C4-2B (cell line): Measurements from ENCODE around the gene FXYD5.

Source experiments
- ZFX ChIP-seq: fragments of 450-650 bp; IDR thresholded peaks from 2 replicates; pipeline ENCODE4 v1.6.1; 2017
- TF ChIP-seq, protein P1 (sequence below): fragments of 450-650 bp; conservative IDR thresholded peaks from 2 replicates; pipeline ENCODE4 v1.5.1; 2017; ENCODE audit warnings: mild to moderate bottlenecking

DNA sequence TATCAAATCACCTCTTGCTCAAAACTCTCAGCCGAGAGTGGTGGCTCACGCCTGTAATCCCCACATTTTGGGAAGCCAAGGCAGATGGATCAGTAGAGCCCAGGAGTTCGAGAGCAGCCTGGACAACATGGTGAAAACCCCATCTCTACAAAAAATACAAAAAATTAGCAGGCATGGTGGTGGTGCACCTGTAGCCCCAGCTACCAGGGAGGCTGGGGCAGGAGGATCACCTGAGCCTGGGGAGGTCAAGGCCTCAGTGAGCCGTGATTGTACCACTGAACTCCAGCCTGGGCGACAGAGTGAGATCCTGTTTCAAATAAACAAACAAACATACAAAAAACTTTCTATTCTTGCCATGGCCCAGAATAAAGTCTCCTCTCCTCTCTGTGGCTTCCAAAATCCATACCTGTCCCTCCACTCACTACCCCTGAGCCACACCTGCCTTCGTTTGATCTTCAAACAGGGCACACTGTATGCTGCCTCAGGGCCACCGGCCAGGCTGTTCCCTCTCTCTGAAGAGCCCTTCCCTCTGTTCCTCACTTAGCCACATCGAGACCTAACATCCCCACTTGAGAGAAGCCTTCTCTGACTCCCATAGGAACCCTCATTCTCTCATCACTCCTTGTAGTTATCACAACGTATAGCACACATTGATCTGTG is 26.0 kb upstream of the FXYD5 start:
- TF ChIP-seq, protein P1, sequence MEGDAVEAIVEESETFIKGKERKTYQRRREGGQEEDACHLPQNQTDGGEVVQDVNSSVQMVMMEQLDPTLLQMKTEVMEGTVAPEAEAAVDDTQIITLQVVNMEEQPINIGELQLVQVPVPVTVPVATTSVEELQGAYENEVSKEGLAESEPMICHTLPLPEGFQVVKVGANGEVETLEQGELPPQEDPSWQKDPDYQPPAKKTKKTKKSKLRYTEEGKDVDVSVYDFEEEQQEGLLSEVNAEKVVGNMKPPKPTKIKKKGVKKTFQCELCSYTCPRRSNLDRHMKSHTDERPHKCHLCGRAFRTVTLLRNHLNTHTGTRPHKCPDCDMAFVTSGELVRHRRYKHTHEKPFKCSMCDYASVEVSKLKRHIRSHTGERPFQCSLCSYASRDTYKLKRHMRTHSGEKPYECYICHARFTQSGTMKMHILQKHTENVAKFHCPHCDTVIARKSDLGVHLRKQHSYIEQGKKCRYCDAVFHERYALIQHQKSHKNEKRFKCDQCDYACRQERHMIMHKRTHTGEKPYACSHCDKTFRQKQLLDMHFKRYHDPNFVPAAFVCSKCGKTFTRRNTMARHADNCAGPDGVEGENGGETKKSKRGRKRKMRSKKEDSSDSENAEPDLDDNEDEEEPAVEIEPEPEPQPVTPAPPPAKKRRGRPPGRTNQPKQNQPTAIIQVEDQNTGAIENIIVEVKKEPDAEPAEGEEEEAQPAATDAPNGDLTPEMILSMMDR: no peak
- TF ChIP-seq ZFX: no peak
